Adrenal gland (tissue), 12 donors: ENCODE measurements around the gene VGLL4. TPM values are rescaled to one million over a fixed set of nuclear protein-coding genes. Genes with fewer than 3 reads are reported as not detected.

Experiments
- DNase-seq, 7 donors: peaks; one replicate each; pipeline ENCODE4 v3.0.0-alpha.2; 2019 to 2020
- H3K27ac ChIP-seq, 5 donors: fragments of 200-600 bp; sonication (generic) in 4 of 5; 1 replicate in 3 of 5; 2 replicates in 2 of 5; pipeline versions ENCODE4 v1.5.1 to v1.8.0; 2016 to 2020; ENCODE audit warnings: mild to moderate bottlenecking in 1 of 5
- H3K27me3 ChIP-seq: fragments of 200-600 bp; 2 replicates; pipeline ENCODE4 v1.8.0; 2021
- H3K36me3 ChIP-seq, 2 donors: fragments of 200-600 bp; replicated peaks in 1 of 2; 1 replicate in 1 of 2; 2 replicates in 1 of 2; pipeline versions ENCODE4 v1.5.1 to v1.8.0; 2018 to 2022
- H3K4me1 ChIP-seq, 2 donors: fragments of 200-600 bp; replicated peaks in 1 of 2; 1 replicate in 1 of 2; 2 replicates in 1 of 2; pipeline versions ENCODE4 v1.5.1 to v1.8.0; 2018 to 2021
- H3K4me3 ChIP-seq, 4 donors: fragments of 200-600 bp; sonication (generic) in 3 of 4; one replicate each; pipeline ENCODE4 v1.5.1; 2016 to 2018
- H3K9me3 ChIP-seq, 3 donors: fragments of 200-600 bp; sonication (generic) in 1 of 3; replicated peaks in 1 of 3; 1 replicate in 2 of 3; 2 replicates in 1 of 3; pipeline versions ENCODE4 v1.5.1 to v1.8.0; 2016 to 2021
- POLR2A ChIP-seq, 2 donors: fragments of 450-650 bp; IDR thresholded peaks; one replicate each; pipeline ENCODE4 v1.6.1; 2017; ENCODE audit warnings: antibody characterized with exemption in 2 of 2, mild to moderate bottlenecking in 2 of 2, moderate library complexity in 1 of 2
- WGBS, 4 donors: extraction: QIAGEN DNeasy Blood & Tissue Kit in 2 of 4; methylation state at CpG; one replicate each; pipeline versions ENCODE4 v1.1.5 to v1.1.7; 2013 to 2017; 5-methylcytosine and 5-hydroxymethylcytosine counted together
- intact Hi-C, 2 donors: fragments of 100-400 bp; cut with DNase I; formaldehyde crosslinking; loops; one replicate each; pipeline versions ENCODE4 v1.14.1 to v1.15.0; 2022 to 2023
- polyA plus RNA-seq, 3 donors: library from polyadenylated mRNA; stranded (reverse); fragments of 200-250 nt in 2 of 3; fragments of 350-450 nt in 1 of 3; fragmentation: Illumina TruSeq in 1 of 3; extraction: RNeasy Lipid Tissue Mini Kit (QIAGEN cat#74804) in 1 of 3; gene quantifications; one replicate each; pipeline ENCODE4 v1.2.3, GENCODE V29; 2013 to 2014
- total RNA-seq, 9 donors: library from RNA; depleted of rRNA in 4 of 9; stranded (reverse); fragments of >200 nt in 4 of 9; fragments of 120-200 nt in 1 of 9; fragmentation: NEBNext Ultra II Directional in 1 of 9; extraction: Animal tissue kit (Norgen Biotek cat#: 25700) in 1 of 9; gene quantifications; one replicate each; pipeline versions ENCODE4 v1.1.0 to v1.2.4, GENCODE V29; 2013 to 2023
- TF ChIP-seq, protein P1 (sequence below), 6 experiments: fragments of 450-650 bp in 4 of 6; fragments of 200-600 bp in 2 of 6; sonication (generic) in 1 of 6; IDR thresholded peaks; 1 replicate in 5 of 6; 2 replicates in 1 of 6; pipeline versions ENCODE4 v1.5.1 to v1.8.0; 2016 to 2021; ENCODE audit warnings: antibody characterized with exemption in 6 of 6, mild to moderate bottlenecking in 2 of 6, moderate library complexity in 1 of 6
- donor health status: healthy with polysubstance abuse.
- donor health status: Bipolar disorder and iron deficiency.
- donor health status: DM: yes; HTN: yes; CAD: no.
- donor health status: DM: no; HTN: no; CAD: no.
- donor health status: DM: no; HTN: no; CAD: no.
- donor health status: DM: yes; HTN: yes; CAD: no.

VGLL4 gene
- total and polyA plus RNA-seq, 12 donors = 38.3 to 153 (median 86.4) TPM

DNA sequence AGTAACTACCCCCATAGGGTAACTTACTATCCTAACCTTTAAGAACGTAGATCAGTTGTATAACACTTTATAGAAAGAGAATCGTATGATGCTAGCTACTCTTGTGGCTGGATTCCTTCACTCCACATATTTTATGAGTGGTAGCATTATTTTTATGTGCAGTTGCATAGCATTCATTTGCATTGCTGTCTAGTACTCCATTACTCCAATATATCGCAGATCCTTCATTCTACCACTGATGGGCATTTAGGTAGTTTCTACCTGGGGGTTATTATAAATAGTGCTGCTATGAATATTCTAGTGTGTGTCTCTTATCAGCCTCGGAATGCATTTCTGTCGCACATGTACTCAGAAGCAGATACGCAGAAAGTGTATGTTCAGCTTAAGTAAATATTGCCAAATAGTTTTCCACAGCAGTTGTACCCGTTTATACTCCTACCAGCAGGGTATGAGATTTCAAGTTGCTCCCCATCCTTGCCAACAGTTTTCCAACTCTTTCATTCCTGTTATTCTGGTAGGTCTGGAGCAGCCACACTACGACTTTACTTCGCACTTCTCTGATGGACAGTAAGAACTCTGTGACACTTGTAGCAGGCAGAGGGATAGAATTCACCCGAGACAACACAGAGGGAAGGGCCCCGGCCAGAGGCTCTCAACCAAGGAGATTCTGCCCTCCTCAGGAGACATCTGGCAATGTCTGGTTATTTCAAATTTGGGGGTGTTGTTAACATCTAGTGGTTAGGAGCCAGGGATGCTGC lies 9.8 kb upstream of the VGLL4 start:
- TF ChIP-seq POLR2A (IDR thresholded peaks at IDR 0.05) = no peak
- TF ChIP-seq, protein P1, sequence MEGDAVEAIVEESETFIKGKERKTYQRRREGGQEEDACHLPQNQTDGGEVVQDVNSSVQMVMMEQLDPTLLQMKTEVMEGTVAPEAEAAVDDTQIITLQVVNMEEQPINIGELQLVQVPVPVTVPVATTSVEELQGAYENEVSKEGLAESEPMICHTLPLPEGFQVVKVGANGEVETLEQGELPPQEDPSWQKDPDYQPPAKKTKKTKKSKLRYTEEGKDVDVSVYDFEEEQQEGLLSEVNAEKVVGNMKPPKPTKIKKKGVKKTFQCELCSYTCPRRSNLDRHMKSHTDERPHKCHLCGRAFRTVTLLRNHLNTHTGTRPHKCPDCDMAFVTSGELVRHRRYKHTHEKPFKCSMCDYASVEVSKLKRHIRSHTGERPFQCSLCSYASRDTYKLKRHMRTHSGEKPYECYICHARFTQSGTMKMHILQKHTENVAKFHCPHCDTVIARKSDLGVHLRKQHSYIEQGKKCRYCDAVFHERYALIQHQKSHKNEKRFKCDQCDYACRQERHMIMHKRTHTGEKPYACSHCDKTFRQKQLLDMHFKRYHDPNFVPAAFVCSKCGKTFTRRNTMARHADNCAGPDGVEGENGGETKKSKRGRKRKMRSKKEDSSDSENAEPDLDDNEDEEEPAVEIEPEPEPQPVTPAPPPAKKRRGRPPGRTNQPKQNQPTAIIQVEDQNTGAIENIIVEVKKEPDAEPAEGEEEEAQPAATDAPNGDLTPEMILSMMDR (IDR thresholded peaks at IDR 0.05) = no peak
- Histone ChIP-seq H3K27ac (no peak overlapping the region), H3K36me3 (no peaks in the 10 kb centered on the region), H3K4me3 (no peak overlapping the region), H3K9me3 (no peaks in the 10 kb centered on the region), H3K27me3 (no peaks in the 10 kb centered on the region), H3K4me1 (no peaks in the 10 kb centered on the region)
- no peak for DNase-seq
- 84 to 89% (median 86%) methylated on average over 11 of the region's 11 CpGs for WGBS, 4 donors
- intact Hi-C loops = loop anchor here (5.0 to 10.0 kb wide), 4 partner anchors 61 to 276 kb away; no protein-coding TSS in a partner anchor

DNA sequence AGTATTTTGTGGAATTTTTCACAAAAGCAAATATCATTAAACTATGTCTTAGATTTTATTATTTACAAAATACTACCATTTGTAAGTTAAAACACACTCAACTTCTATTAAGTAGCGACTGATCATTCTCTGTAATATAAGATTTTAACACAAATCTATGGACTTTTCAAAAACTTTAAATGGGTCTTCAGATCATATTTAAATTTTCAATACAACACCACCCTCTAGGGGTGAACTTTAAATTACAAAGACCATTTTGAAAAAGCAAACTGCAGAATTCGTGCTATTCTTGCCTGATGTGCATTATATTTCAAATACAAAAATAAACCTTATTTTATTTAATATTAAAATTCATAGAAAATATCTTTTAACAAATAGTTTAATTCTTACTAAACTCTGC lies 8.2 kb upstream of the VGLL4 start:
- Histone ChIP-seq H3K9me3 (no peaks in the 10 kb centered on the region), H3K4me3 (no peak overlapping the region), H3K4me1 (no peaks in the 10 kb centered on the region), H3K36me3 (no peaks in the 10 kb centered on the region), H3K27ac (no peak overlapping the region), H3K27me3 (no peaks in the 10 kb centered on the region)
- no peak for DNase-seq
- TF ChIP-seq, protein P1 (IDR thresholded peaks at IDR 0.05) = peak; percentile 50 to 74 (median 65)
- TF ChIP-seq POLR2A (IDR thresholded peaks at IDR 0.05) = no peak
- intact Hi-C loops = loop anchor here (5.0 to 10.0 kb wide), 4 partner anchors 63 to 275 kb away; no protein-coding TSS in a partner anchor
- WGBS, 4 donors = 5 to 15% (median 13%) methylated on average over 2 of the region's 2 CpGs

DNA sequence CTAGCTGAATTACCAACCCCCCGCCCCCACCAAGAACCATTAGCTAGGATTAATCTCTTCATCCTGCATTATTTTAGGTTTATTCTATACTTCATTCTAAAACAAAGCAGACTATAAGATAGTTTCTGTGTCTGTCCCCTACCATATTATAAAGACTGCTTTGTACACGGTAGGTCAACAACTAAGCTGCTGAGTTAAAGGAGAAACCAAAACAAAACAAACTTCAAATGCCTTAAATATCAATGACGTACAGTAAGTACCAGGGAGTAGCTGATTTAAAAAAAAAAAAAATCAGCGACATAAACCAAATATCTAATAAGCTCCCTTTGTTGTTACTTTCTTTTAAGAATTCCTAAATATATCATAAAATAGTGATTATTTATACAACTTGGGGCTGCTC lies 7.8 kb upstream of the VGLL4 start:
- no peak for DNase-seq
- WGBS, 4 donors = 57 to 73% (median 66%) methylated on average over 4 of the region's 4 CpGs
- Histone ChIP-seq H3K27ac (no peak overlapping the region), H3K36me3 (no peaks in the 10 kb centered on the region), H3K9me3 (no peaks in the 10 kb centered on the region), H3K4me3 (no peak overlapping the region), H3K4me1 (no peaks in the 10 kb centered on the region), H3K27me3 (no peaks in the 10 kb centered on the region)
- intact Hi-C loops = loop anchor here (5.0 to 10.0 kb wide), 4 partner anchors 63 to 274 kb away; no protein-coding TSS in a partner anchor
- no peak for TF ChIP-seq POLR2A (IDR thresholded peaks at IDR 0.05)
- TF ChIP-seq, protein P1 (IDR thresholded peaks at IDR 0.05) = no peak

DNA sequence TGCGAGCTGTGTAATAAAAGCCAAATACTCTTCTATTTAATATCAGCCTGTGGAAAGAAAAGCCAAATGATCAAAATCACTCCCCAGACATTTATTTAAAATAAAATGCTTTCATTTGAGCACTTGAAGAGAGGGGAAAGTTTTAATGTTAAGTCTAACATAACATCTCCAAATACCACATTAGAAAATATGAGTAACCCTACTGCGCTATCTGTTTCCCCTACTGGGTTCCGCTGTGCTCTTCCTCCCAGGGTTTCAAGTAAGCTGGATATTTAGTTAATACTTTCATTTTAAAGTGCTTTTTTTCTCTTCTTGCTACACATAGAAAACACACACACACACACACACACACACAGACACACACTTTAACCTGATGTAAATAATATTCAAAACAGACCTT lies 6.7 kb upstream of the VGLL4 start:
- Histone ChIP-seq H3K27ac (no peak overlapping the region), H3K4me1 (no peaks in the 10 kb centered on the region), H3K9me3 (no peaks in the 10 kb centered on the region), H3K36me3 (no peaks in the 10 kb centered on the region), H3K27me3 (no peaks in the 10 kb centered on the region), H3K4me3 (no peak overlapping the region)
- no peak for TF ChIP-seq POLR2A (IDR thresholded peaks at IDR 0.05)
- TF ChIP-seq, protein P1 (IDR thresholded peaks at IDR 0.05) = no peak
- intact Hi-C loops = loop anchor here (5.0 to 10.0 kb wide), 4 partner anchors 64 to 273 kb away; no protein-coding TSS in a partner anchor
- 93 to 96% (median 93%) methylated on average over 3 of the region's 3 CpGs for WGBS, 4 donors
- DNase-seq = no peak
